GM12878 (cell line): ENCODE measurements around the gene LRIT3. TPM values are rescaled to one million over a fixed set of nuclear protein-coding genes. Genes with fewer than 3 reads are reported as not detected.
A peak's percentile ranks its signal among the peaks of the same experiment; 100 is the strongest.

ENCODE experiments used
- ATAC-seq: fragments of 200-7000 bp; cut with Tn5 transposase; 3 replicates; pipeline ENCODE4 v1.9.1; 2020; ENCODE audit warnings: mild to moderate bottlenecking, moderate library complexity
- BruUV-seq: library from RNA; stranded (reverse); fragments of 400-500 nt; replicated peaks from 2 replicates; lab custom pipeline; 2021; lab: Mats Ljungman, UMichigan
- CTCF ChIA-PET: fragments of 300-600 bp; sonication (Branson Sonifier 250); formaldehyde crosslinking; extraction: SDS; loops from one replicate; lab custom pipeline; 2021; ENCODE audit warnings: inconsistent platforms; lab: Yijun Ruan, JAX
- POLR2A ChIA-PET: fragments of 350-600 bp; formaldehyde crosslinking; extraction: SDS; loops from one replicate; lab custom pipeline; 2021; ENCODE audit warnings: inconsistent platforms; lab: Charles Lee
- RAD21 ChIA-PET: fragments of 300-600 bp; sonication (Branson Sonifier 250); formaldehyde crosslinking; loops from one replicate; lab custom pipeline; 2023; ENCODE audit warnings: antibody characterized with exemption; ENCODE audit not compliant: unreplicated experiment; lab: Charles Lee
- SMC1A ChIA-PET: fragments of 300-600 bp; sonication (Branson Sonifier 250); formaldehyde crosslinking; loops from one replicate; lab custom pipeline; 2023; ENCODE audit not compliant: unreplicated experiment, uncharacterized antibody; lab: Charles Lee
- DNase-seq: peaks from one replicate; pipeline ENCODE4 v3.0.0-alpha.2; 2011; ENCODE audit warnings: low read depth, low spot score
- FAIRE-seq: peaks from 3 replicates; lab custom pipeline; 2011; peaks lifted over from hg19 to GRCh38; lab: Jason Lieb, UNC
- H2AFZ ChIP-seq: 2 replicates; pipeline ENCODE4 v1.6.0; 2011; ENCODE audit warnings: low read depth, low read length, control low read depth; ENCODE audit not compliant: control insufficient read depth
- H3K27ac ChIP-seq: 2 replicates; pipeline ENCODE4 v1.5.1; 2011; ENCODE audit warnings: control low read depth; ENCODE audit not compliant: control insufficient read depth, insufficient read depth
- H3K27me3 ChIP-seq, 2 experiments: replicated peaks in 1 of 2; 2 replicates each; pipeline versions ENCODE4 v1.6.0 to v1.6.1; 2011; ENCODE audit warnings: low read length in 1 of 2; ENCODE audit not compliant: control insufficient read depth in 2 of 2, insufficient read depth in 2 of 2
- H3K36me3 ChIP-seq, 2 experiments: 2 replicates each; pipeline ENCODE4 v1.5.1; 2011; ENCODE audit warnings: low read length in 1 of 2; ENCODE audit not compliant: control insufficient read depth in 2 of 2, insufficient read depth in 2 of 2
- H3K4me1 ChIP-seq: 2 replicates; pipeline ENCODE4 v1.6.1; 2011; ENCODE audit warnings: mild to moderate bottlenecking, low read length, moderate library complexity, mixed read lengths; ENCODE audit not compliant: control insufficient read depth, insufficient read depth
- H3K4me2 ChIP-seq: 2 replicates; pipeline ENCODE4 v1.6.0; 2011; ENCODE audit warnings: control low read depth; ENCODE audit not compliant: control insufficient read depth, insufficient read depth
- H3K4me3 ChIP-seq: fragments of 200-600 bp; sonication (generic); 2 replicates; pipeline ENCODE4 v1.5.1; 2016
- H3K79me2 ChIP-seq: 2 replicates; pipeline ENCODE4 v1.6.0; 2011; ENCODE audit warnings: low read length; ENCODE audit not compliant: control insufficient read depth, insufficient read depth
- H3K9ac ChIP-seq: 2 replicates; pipeline ENCODE4 v1.8.0; 2011; ENCODE audit warnings: low read length, control low read depth, mixed read lengths; ENCODE audit not compliant: control insufficient read depth, insufficient read depth
- H3K9me3 ChIP-seq: replicated peaks from 3 replicates; pipeline ENCODE4 v1.5.1; 2011; ENCODE audit warnings: mild to moderate bottlenecking, low read length; ENCODE audit not compliant: control insufficient read depth, insufficient read depth
- H4K20me1 ChIP-seq: 2 replicates; pipeline ENCODE4 v1.6.0; 2011; ENCODE audit not compliant: control insufficient read depth, insufficient read depth
- CHD1 ChIP-seq: IDR thresholded peaks from 2 replicates; pipeline ENCODE4 v1.6.1; 2012; ENCODE audit warnings: low read depth, low read length, improper control_type of control experiment
- CHD2 ChIP-seq: IDR thresholded peaks from 2 replicates; pipeline ENCODE4 v1.6.1; 2011; ENCODE audit warnings: low read depth, low read length, improper control_type of control experiment, borderline replicate concordance
- FOS ChIP-seq: IDR thresholded peaks from 3 replicates; pipeline ENCODE4 v1.6.1; 2011; ENCODE audit warnings: borderline replicate concordance; ENCODE audit not compliant: insufficient read length; ENCODE audit errors: extremely low read depth
- HCFC1 ChIP-seq: fragments of 150-350 bp; IDR thresholded peaks from 2 replicates; pipeline ENCODE4 v1.6.1; 2014; ENCODE audit warnings: low read length
- MYB ChIP-seq: fragments of 150-350 bp; IDR thresholded peaks from 2 replicates; pipeline ENCODE4 v1.6.1; 2014; ENCODE audit warnings: mild to moderate bottlenecking, low read depth, low read length, borderline replicate concordance
- RCOR1 ChIP-seq: conservative IDR thresholded peaks from 2 replicates; pipeline ENCODE4 v1.6.1; 2012; ENCODE audit warnings: low read depth, low read length, improper control_type of control experiment
- RFX5 ChIP-seq: IDR thresholded peaks from 2 replicates; pipeline ENCODE4 v1.6.1; 2011; ENCODE audit warnings: low read depth, low read length, improper control_type of control experiment
- SUPT20H ChIP-seq: IDR thresholded peaks from 2 replicates; pipeline ENCODE4 v1.6.1; 2011; ENCODE audit warnings: low read depth, mild to moderate bottlenecking, low read length, moderate library complexity, borderline replicate concordance; ENCODE audit not compliant: control insufficient read depth
- TCF7 ChIP-seq: IDR thresholded peaks from 2 replicates; pipeline ENCODE4 v1.6.1; 2014; ENCODE audit warnings: antibody characterized with exemption, borderline replicate concordance
- ZNF217 ChIP-seq: fragments of 450-650 bp; IDR thresholded peaks from 2 replicates; pipeline ENCODE4 v1.6.1; 2017; ENCODE audit warnings: antibody characterized with exemption, mild to moderate bottlenecking
- WGBS: methylation state at CpG from one replicate; pipeline ENCODE4 v1.1.6; 2016; ENCODE audit warnings: low lambda C conversion rate; ENCODE audit not compliant: insufficient replicate concordance, insufficient coverage; ENCODE audit errors: missing lambda C conversion rate; 5-methylcytosine and 5-hydroxymethylcytosine counted together
- in situ Hi-C: fragments of 300-500 bp; cut with MboI; formaldehyde crosslinking; loops from 9 replicates; pipeline ENCODE4 v1.14.3; 2018; ENCODE audit warnings: mixed read lengths
- intact Hi-C: fragments of 100-400 bp; cut with micrococcal nuclease; formaldehyde crosslinking; loops from one replicate; pipeline ENCODE4 v1.14.2; 2022; ENCODE audit not compliant: unreplicated experiment
- polyA plus RNA-seq, 11 experiments: library from polyadenylated mRNA; depleted of rRNA in 4 of 11; unstranded in 6 of 11; stranded (reverse) in 5 of 11; fragments of >200 nt; fragmentation: Nextera tagmentation in 4 of 11; fragmentation: Illumina TruSeq in 1 of 11; extraction: Ambion mirVana in 4 of 11; extraction: Trizol in 1 of 11; gene quantifications; 1 replicate in 1 of 11; 2 replicates in 10 of 11; pipeline versions ENCODE4 v1.2.1 to v1.2.3, GENCODE V29; 2011 to 2016; ENCODE audit warnings: inconsistent platforms in 2 of 11, missing spikeins in 2 of 11, low read depth in 1 of 11
- total RNA-seq, 4 experiments: library from RNA; depleted of rRNA in 3 of 4; stranded (reverse); fragments of >200 nt in 3 of 4; fragmentation: Illumina TruSeq in 1 of 4; extraction: Trizol in 1 of 4; gene quantifications; 2 replicates each; pipeline versions ENCODE4 v1.2.1 to v1.2.3, GENCODE V29; 2013 to 2021

Gene LRIT3
- total and polyA plus RNA-seq, 10 of the 15 experiments (the other 5 are each of a cell fraction or from before 2014, with no cell fraction given): 0.04 to 0.20 (median 0.10) TPM; not detected in 6

- WGBS: 91% methylated on average over 1 of the region's 1 CpG
- Histone ChIP-seq H3K27ac (peak overlapping the region; percentile 40), H3K4me1 (no peaks in the 10 kb centered on the region), H3K36me3 (peaks cover 0 to 2% of the 10 kb centered on the region in 2 experiments; a peak in 3 of 4 replicates), H2AFZ (no peak overlapping the region), H4K20me1 (no peaks in the 10 kb centered on the region), H3K79me2 (peaks cover 27% of the 10 kb centered on the region), H3K27me3 (no peaks in the 10 kb centered on the region), H3K4me2 (peak overlapping the region; percentile 80), H3K9ac (peak overlapping the region; percentile 89; the same call in 1 of the 2 replicates), H3K4me3 (peak overlapping the region; percentile 96), H3K9me3 (no peaks in the 10 kb centered on the region)
- ChIA-PET SMC1A (interaction anchor here (0.7 to 1.3 kb wide), 3 partner anchors 256 to 389 kb away, joined by 3 read pairs; no protein-coding TSS in a partner anchor), POLR2A (interaction anchor here (0.7 kb wide), 1 partner anchor 86 kb away, joined by 4 read pairs; no protein-coding TSS in a partner anchor), RAD21 (interaction anchor here (0.6 kb wide), 1 partner anchor 133 kb away, joined by 3 read pairs; no protein-coding TSS in a partner anchor), CTCF (interaction anchor here (0.6 to 2.3 kb wide), 4 partner anchors 10 to 384 kb away, joined by 3 to 10 read pairs (median 6); partner anchors contain the start of genes RRH and SEC24B)
- no peak for DNase-seq
- BruUV-seq: no TSS peak
- intact Hi-C loops: loop anchor here (5.0 to 10.0 kb wide), 3 partner anchors 175 to 378 kb away; partner anchors contain the start of genes ELOVL6 and MCUB
- TF ChIP-seq TCF7 (no peak), RCOR1 (no peak), CHD2 (no peak), RFX5 (no peak), FOS (no peak), SUPT20H (no peak), MYB (no peak), CHD1 (no peak), HCFC1 (no peak), ZNF217 (no peak)
- 0 out of 3 replicates have a peak, but pooled peaks have one; percentile 5 for ATAC-seq
- no peak for FAIRE-seq
- in situ Hi-C loops: no loop called here
Measured at GRCh38 chr4:109816894-109817293, 31.0 kb upstream of the LRIT3 start.
